H9 (cell line): Measurements from ENCODE around the gene RALGAPA2. TPM values are rescaled to one million over a fixed set of nuclear protein-coding genes. Genes with fewer than 3 reads are reported as not detected.

Experiments
- DNase-seq: peaks from one replicate; pipeline ENCODE4 v3.0.0-alpha.2; 2017
- H2AFZ ChIP-seq: one replicate; pipeline ENCODE4 v1.6.1; 2013; ENCODE audit warnings: mild to moderate bottlenecking, low read length, control low read depth, moderate library complexity
- H2AK5ac ChIP-seq: 2 replicates; pipeline ENCODE4 v1.6.1; 2013; ENCODE audit warnings: low read length, control low read depth, mixed read lengths; ENCODE audit not compliant: insufficient read length
- H2BK120ac ChIP-seq: one replicate; pipeline ENCODE4 v1.6.1; 2013; ENCODE audit warnings: low read depth, mild to moderate bottlenecking, low read length, control low read depth, inconsistent platforms; ENCODE audit not compliant: poor library complexity, severe bottlenecking
- H2BK12ac ChIP-seq: 2 replicates; pipeline ENCODE4 v1.6.1; 2013; ENCODE audit warnings: low read length, control low read depth, mixed read lengths, low read depth; ENCODE audit not compliant: insufficient read length
- H2BK15ac ChIP-seq: 2 replicates; pipeline ENCODE4 v1.6.1; 2013; ENCODE audit warnings: low read depth, low read length, control low read depth
- H2BK20ac ChIP-seq: one replicate; pipeline ENCODE4 v1.6.1; 2013; ENCODE audit warnings: low read depth, mild to moderate bottlenecking, low read length, control low read depth, inconsistent platforms; ENCODE audit not compliant: poor library complexity, severe bottlenecking
- H2BK5ac ChIP-seq: 2 replicates; pipeline ENCODE4 v1.6.1; 2013; ENCODE audit warnings: low read length, control low read depth, mixed read lengths; ENCODE audit not compliant: insufficient read length
- H3K14ac ChIP-seq: 2 replicates; pipeline ENCODE4 v1.6.1; 2013; ENCODE audit warnings: low read length, control low read depth; ENCODE audit not compliant: insufficient read depth
- H3K18ac ChIP-seq: 2 replicates; pipeline ENCODE4 v1.6.1; 2013; ENCODE audit warnings: low read depth, mild to moderate bottlenecking, mixed read lengths, low read length, control low read depth; ENCODE audit not compliant: insufficient read length
- H3K23ac ChIP-seq: 2 replicates; pipeline ENCODE4 v1.6.1; 2013; ENCODE audit warnings: low read length, control low read depth, mixed read lengths, low read depth; ENCODE audit not compliant: insufficient read length
- H3K23me2 ChIP-seq: 2 replicates; pipeline ENCODE4 v1.6.1; 2013; ENCODE audit warnings: low read depth, mild to moderate bottlenecking, mixed read lengths, low read length, control low read depth; ENCODE audit not compliant: insufficient read length, poor library complexity, severe bottlenecking
- H3K27ac ChIP-seq: 2 replicates; pipeline ENCODE4 v1.5.1; 2013; ENCODE audit warnings: low read length, control low read depth, mixed read lengths, low read depth; ENCODE audit not compliant: insufficient read length
- H3K27me3 ChIP-seq: 2 replicates; pipeline ENCODE4 v1.6.1; 2013; ENCODE audit warnings: low read length, control low read depth, inconsistent platforms; ENCODE audit not compliant: insufficient read depth
- H3K4ac ChIP-seq: 2 replicates; pipeline ENCODE4 v1.6.1; 2013; ENCODE audit warnings: low read depth, mild to moderate bottlenecking, control low read depth, inconsistent platforms, low read length, moderate library complexity
- H3K4me1 ChIP-seq: 2 replicates; pipeline ENCODE4 v1.6.1; 2013; ENCODE audit warnings: low read length, control low read depth, inconsistent platforms; ENCODE audit not compliant: insufficient read depth
- H3K4me2 ChIP-seq: 2 replicates; pipeline ENCODE4 v1.6.1; 2013; ENCODE audit warnings: low read length, control low read depth, mixed read lengths; ENCODE audit not compliant: insufficient read length, insufficient read depth
- H3K56ac ChIP-seq: 2 replicates; pipeline ENCODE4 v1.6.1; 2013; ENCODE audit warnings: low read depth, mild to moderate bottlenecking, mixed read lengths, low read length, control low read depth; ENCODE audit not compliant: insufficient read length
- H3K79me1 ChIP-seq: 2 replicates; pipeline ENCODE4 v1.6.1; 2013; ENCODE audit warnings: low read depth, mild to moderate bottlenecking, moderate library complexity, low read length, control low read depth, inconsistent platforms; ENCODE audit not compliant: insufficient read depth, poor library complexity, severe bottlenecking
- H3K79me2 ChIP-seq: 2 replicates; pipeline ENCODE4 v1.6.1; 2013; ENCODE audit warnings: low read length, control low read depth, inconsistent platforms; ENCODE audit not compliant: insufficient read depth
- H3K9ac ChIP-seq: 2 replicates; pipeline ENCODE4 v1.6.1; 2013; ENCODE audit warnings: low read length, control low read depth, mixed read lengths; ENCODE audit not compliant: insufficient read length; ENCODE audit errors: extremely low read depth
- H3K9me3 ChIP-seq: one replicate; pipeline ENCODE4 v1.6.1; 2013; ENCODE audit warnings: low read depth, low read length, inconsistent platforms; ENCODE audit not compliant: control insufficient read depth
- H3T11ph ChIP-seq: one replicate; pipeline ENCODE4 v1.6.1; 2013; ENCODE audit warnings: mild to moderate bottlenecking, low read length, control low read depth, inconsistent platforms
- H4K20me1 ChIP-seq: one replicate; pipeline ENCODE4 v1.6.1; 2013; ENCODE audit not compliant: control insufficient read depth, insufficient read length, insufficient read depth
- H4K5ac ChIP-seq: 2 replicates; pipeline ENCODE4 v1.6.1; 2013; ENCODE audit warnings: low read depth, mild to moderate bottlenecking, mixed read lengths, low read length, control low read depth; ENCODE audit not compliant: insufficient read length
- H4K8ac ChIP-seq: replicated peaks from 2 replicates; pipeline ENCODE4 v1.6.1; 2013; ENCODE audit warnings: low read length, control low read depth, mixed read lengths, low read depth; ENCODE audit not compliant: insufficient read length
- H4K91ac ChIP-seq: 2 replicates; pipeline ENCODE4 v1.6.1; 2013; ENCODE audit warnings: low read depth, mild to moderate bottlenecking, moderate library complexity, mixed read lengths, low read length, control low read depth; ENCODE audit not compliant: insufficient read length
- H3K27ac Mint-ChIP-seq, 3 experiments: 2 replicates in 2 of 3; 3 replicates in 1 of 3; pipeline ENCODE4 v1.8.0; 2020 to 2021; ENCODE audit warnings: mixed read lengths in 3 of 3, mild to moderate bottlenecking in 1 of 3, moderate library complexity in 1 of 3
- H3K27me3 Mint-ChIP-seq: 2 replicates; pipeline ENCODE4 v1.8.0; 2021; ENCODE audit warnings: low read depth, mild to moderate bottlenecking, moderate library complexity, mixed read lengths
- H3K36me3 Mint-ChIP-seq, 3 experiments: 2 replicates in 2 of 3; 3 replicates in 1 of 3; pipeline ENCODE4 v1.8.0; 2020 to 2021; ENCODE audit warnings: low read depth in 3 of 3, mixed read lengths in 3 of 3; ENCODE audit not compliant: insufficient read depth in 1 of 3
- H3K4me1 Mint-ChIP-seq, 2 experiments: 2 replicates each; pipeline ENCODE4 v1.8.0; 2020; ENCODE audit warnings: mixed read lengths in 2 of 2
- H3K4me3 Mint-ChIP-seq, 2 experiments: 2 replicates in 1 of 2; 3 replicates in 1 of 2; pipeline ENCODE4 v1.8.0; 2020 to 2021; ENCODE audit warnings: mild to moderate bottlenecking in 2 of 2, mixed read lengths in 2 of 2, moderate library complexity in 1 of 2
- H3K9me3 Mint-ChIP-seq, 2 experiments: 2 replicates in 1 of 2; 3 replicates in 1 of 2; pipeline ENCODE4 v1.8.0; 2020; ENCODE audit warnings: mild to moderate bottlenecking in 2 of 2, mixed read lengths in 2 of 2, moderate library complexity in 1 of 2
- CTCF ChIP-seq: fragments of 200-600 bp; sonication (generic); conservative IDR thresholded peaks from 3 replicates; pipeline ENCODE4 v1.8.0; 2021; ENCODE audit warnings: antibody characterized with exemption, mild to moderate bottlenecking
- WGBS: extraction: QIAGEN DNeasy Blood & Tissue Kit; methylation state at CpG from one replicate; pipeline ENCODE4 v1.1.7; 2013; ENCODE audit warnings: missing lambda C conversion rate, low lambda C conversion rate, mixed read lengths; ENCODE audit not compliant: insufficient read length; ENCODE audit errors: extremely low coverage; 5-methylcytosine and 5-hydroxymethylcytosine counted together
- total RNA-seq: library from RNA; stranded (reverse); gene quantifications from 2 replicates; pipeline ENCODE4 v1.2.1, GENCODE V29; 2021

The RALGAPA2 gene
- total RNA-seq, 1 experiment from 2014 or later = 16.6 TPM

- no peak for TF ChIP-seq CTCF
- Histone ChIP-seq H2BK20ac (no peak overlapping the region), H2BK12ac (no peak overlapping the region), H2BK15ac (no peak overlapping the region), H2BK5ac (no peak overlapping the region), H3K4me2 (no peak overlapping the region), H3K79me1 (no peaks in the 10 kb centered on the region), H4K20me1 (no peaks in the 10 kb centered on the region), H3K14ac (no peak overlapping the region), H3K79me2 (0 out of 2 replicates have a peak, but pooled peaks cover 2% of the 10 kb centered on the region), H3K4ac (no peak overlapping the region), H3K23ac (no peak overlapping the region), H3K9me3 (no peaks in the 10 kb centered on the region), H2AK5ac (no peak overlapping the region), H3K18ac (no peak overlapping the region), H3K27ac (no peak overlapping the region), H2AFZ (no peak overlapping the region), H3K9ac (no peak overlapping the region), H3K27me3 (no peaks in the 10 kb centered on the region), H2BK120ac (no peak overlapping the region), H4K8ac (no peak overlapping the region), H4K91ac (no peak overlapping the region), H3T11ph (no peak overlapping the region), H3K4me1 (no peaks in the 10 kb centered on the region), H3K56ac (no peak overlapping the region), H3K23me2 (no peaks in the 10 kb centered on the region), H4K5ac (no peak overlapping the region)
- Mint-ChIP-seq H3K4me3 (no peak overlapping the region), H3K4me1 (peaks cover 23 to 24% of the 10 kb centered on the region in 2 experiments), H3K27me3 (no peaks in the 10 kb centered on the region), H3K9me3 (no peaks in the 10 kb centered on the region), H3K27ac (no peak overlapping the region), H3K36me3 (peaks cover 0 to 2% (median 0%) of the 10 kb centered on the region in 3 experiments; a peak in 3 of 7 replicates)
- no peak for DNase-seq
- no CpG with 5 or more reads among the region's 2 CpGs for WGBS
These were observed 235.9 kb downstream of the RALGAPA2 start for GRCh38 chr20:20476504-20476903.
